Tibial nerve (tissue), 3 donors: ENCODE data around the gene ADAMTS12.

Experiments
- CTCF ChIP-seq, 5 experiments: fragments of 200-600 bp in 3 of 5; fragments of 450-650 bp in 2 of 5; sonication (generic) in 3 of 5; IDR thresholded peaks; one replicate each; pipeline ENCODE4 v1.5.1; 2016 to 2019; ENCODE audit warnings: antibody characterized with exemption in 5 of 5, mild to moderate bottlenecking in 3 of 5, moderate library complexity in 2 of 5
- POLR2A ChIP-seq, 2 donors: fragments of 450-650 bp; IDR thresholded peaks; one replicate each; pipeline ENCODE4 v1.6.1; 2017; ENCODE audit warnings: antibody characterized with exemption in 2 of 2, mild to moderate bottlenecking in 2 of 2, moderate library complexity in 2 of 2

GRCh38 chr5:33592245-33592644 is 299.5 kb downstream of the ADAMTS12 start:
- TF ChIP-seq CTCF (IDR thresholded peaks at IDR 0.05) (no peak), POLR2A (IDR thresholded peaks at IDR 0.05) (no peak)
